T follicular helper cell (primary cell): ENCODE data around the gene TSPAN9.

Experiments
- DNase-seq: peaks from one replicate; pipeline ENCODE4 v3.0.0-alpha.2; 2020; ENCODE audit warnings: low read depth

Gene TSPAN9

GRCh38 chr12:3225154-3225795, 148.1 kb downstream of the TSPAN9 start:
- DNase-seq, result no peak

DNA sequence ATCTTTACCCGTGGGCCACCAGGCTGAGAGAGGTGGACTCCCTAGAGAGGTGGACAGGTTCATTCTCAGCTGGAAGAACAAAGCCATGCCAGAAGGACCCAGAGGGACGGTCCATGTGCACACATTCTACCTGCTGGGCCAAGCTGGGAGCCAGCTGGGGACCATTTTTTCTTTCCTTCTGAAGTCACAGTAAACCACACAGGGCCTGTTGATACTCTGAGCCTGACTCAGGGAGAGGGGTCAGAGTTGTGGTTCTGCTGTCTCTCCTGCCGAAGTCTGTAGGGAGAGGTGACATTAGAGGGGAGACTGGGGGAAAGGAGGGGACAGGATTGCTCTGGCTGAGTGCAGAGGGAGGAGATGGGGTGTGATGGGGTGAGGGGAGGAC, 148.6 kb downstream of the TSPAN9 start:
- no peak for DNase-seq

DNA sequence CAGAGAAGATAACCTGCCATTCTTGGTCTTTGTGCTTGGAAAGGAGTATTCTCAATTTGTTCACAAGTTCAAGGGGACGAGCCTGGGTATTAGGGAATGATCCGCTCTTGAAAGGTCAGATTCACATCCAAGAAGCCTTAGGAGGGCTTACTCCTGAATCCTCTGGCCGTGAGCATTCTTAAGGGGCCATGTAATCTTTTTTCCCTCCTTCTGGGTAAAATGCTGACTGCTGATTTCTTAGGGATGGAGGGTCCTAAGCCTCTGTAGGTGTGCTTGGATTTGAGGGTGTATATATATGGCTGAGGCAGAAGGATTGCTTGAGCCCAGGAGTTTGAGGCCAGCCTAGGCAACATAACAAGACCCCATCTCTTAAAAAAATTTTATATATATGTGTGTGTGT, 149.1 kb downstream of the TSPAN9 start:
- no peak for DNase-seq

DNA sequence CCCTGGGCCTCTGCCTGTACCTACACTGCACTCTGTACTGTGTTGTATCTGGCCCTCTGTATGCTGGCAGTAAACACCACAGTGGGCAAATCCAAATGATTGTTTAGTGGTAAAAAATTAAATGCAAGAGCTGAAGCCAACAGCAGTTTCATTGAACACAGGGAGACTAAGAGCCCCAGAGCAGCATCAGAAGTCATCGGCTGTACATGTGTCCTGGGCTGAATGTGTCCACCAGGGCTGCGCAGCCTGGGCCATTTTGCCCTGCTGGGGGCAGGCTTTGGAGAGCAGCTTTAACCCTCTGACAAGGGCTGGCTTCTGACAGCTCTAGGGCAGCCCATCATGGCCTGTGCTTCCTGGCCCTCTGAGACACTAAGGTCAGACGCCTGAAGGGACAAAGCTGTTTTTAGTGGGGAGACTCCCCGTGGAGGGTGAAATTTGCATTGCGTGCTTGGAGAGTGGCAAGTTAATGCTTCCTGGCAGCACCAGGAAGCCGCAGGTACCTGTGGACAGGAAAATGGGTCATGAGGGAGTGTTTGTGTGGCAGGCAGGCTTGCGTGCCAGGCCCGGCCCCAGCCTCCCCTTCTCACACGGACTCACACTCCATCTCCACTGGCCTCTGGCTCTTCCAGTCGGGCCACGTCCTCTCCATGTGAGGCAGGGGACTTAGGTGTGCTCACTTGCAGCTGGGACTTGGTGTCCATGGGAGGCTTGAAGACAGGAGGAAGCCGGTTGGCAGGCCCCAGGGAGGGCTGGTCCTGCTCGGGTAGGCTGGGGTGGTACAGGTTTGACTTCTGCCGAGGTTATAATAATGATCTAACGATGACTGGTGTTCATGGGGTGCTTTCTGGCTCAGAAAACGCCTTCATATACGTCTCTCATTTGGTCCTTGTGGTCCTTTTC, 150.1 kb downstream of the TSPAN9 start:
- DNase-seq, result no peak

DNA sequence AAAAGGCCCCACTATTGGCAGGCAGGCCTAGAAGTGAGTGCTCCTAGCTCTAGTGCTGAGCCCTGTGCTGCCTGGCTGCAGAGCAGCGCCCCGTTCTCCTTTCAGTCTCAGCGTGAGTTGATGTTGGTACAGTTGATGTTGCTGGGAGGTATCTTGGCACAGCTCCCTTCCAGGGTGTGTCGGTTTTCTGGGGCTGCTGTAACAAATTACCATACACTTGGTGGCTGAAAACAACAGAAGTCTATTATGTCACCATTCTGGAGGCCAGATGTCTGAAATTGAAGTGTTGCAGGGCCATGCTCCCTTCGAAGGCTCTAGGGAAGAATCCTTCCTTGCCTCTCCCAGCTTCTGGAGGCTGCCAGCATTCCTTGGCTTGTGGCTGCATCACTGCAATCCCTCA, 151.4 kb downstream of the TSPAN9 start:
- DNase-seq, result no peak

- no peak for DNase-seq
Observed at GRCh38 chr12:3229577-3229976, 152.4 kb downstream of the TSPAN9 start.

- DNase-seq, result no peak
Observed at GRCh38 chr12:3230758-3231375, 153.7 kb downstream of the TSPAN9 start.

- no peak for DNase-seq
Observed at GRCh38 chr12:3231399-3231876, 154.3 kb downstream of the TSPAN9 start.

GRCh38 chr12:3233797-3234196, 156.6 kb downstream of the TSPAN9 start:
- DNase-seq, result no peak

- DNase-seq, result no peak
Observed at GRCh38 chr12:3236345-3237187, 159.4 kb downstream of the TSPAN9 start.

GRCh38 chr12:3238196-3238595, 161.0 kb downstream of the TSPAN9 start:
- no peak for DNase-seq

- no peak for DNase-seq
Observed at GRCh38 chr12:3241621-3242020, 164.4 kb downstream of the TSPAN9 start.

GRCh38 chr12:3242199-3242863, 165.2 kb downstream of the TSPAN9 start:
- no peak for DNase-seq

- no peak for DNase-seq
Observed at GRCh38 chr12:3243376-3244084, 166.4 kb downstream of the TSPAN9 start.

DNA sequence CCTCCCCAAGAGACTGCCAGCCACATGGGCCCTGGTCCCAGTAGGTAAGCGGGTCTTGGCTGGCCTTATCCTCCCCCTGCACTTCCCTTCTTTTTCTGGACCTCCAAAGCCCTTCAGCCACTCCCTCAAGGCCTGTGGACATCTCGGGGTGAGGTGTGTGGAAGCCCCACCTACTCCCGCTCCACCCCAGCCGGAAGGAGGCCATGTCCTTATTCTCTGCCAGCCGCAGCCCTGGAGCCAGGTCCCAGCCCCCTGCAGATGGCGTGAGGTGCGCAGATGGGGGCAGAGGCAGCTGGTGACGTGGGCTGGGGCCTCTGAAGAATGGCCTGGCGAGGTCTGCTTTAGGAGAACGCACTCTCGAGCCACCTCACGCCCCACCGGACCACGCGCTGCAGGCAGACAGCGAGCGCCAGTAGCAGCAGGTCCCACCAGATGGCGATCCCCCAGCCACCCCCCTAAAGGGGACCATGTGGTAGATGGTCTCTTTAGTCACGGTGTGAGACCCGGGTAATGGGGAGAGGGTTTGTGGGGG, 167.1 kb downstream of the TSPAN9 start:
- DNase-seq, result no peak

DNA sequence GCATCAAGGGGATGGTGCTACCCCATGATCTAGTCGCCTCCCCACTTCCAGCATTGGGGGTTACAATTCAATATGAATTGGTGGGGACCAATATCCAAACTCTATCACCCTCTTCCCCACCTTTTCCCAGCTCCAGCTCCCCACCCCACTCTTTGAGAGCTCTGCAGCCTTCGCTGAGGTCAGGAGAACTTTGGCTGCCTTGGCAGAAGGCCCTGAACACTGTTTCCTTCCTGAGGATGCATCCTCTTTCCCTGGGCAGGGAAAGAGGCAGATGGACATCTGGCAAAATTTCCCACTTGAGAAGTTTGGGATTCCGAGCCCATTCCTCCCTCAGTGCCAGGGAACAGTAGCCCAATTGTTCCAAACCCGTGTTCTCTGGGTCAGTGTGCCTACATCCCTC, 169.1 kb downstream of the TSPAN9 start:
- no peak for DNase-seq

DNA sequence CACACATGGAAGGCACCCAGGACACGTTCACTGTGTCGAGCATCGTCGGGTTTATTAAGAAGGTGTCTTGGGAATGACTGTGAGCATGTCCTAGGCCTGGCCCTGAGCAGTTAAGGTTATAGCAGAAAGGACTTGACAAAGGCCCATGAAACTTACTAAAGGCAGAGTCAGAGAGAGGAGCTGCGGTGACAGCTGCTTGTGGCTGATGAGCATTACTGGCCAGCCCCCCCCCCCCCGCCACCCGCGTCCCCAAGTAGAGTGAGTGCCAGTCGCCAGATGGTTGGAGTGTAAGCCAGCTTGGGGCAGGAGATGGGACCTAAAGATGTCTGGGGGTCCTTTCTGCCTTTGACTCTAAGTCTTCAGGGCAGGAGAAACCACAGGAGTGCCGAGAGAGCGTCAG, 169.9 kb downstream of the TSPAN9 start:
- DNase-seq, result no peak

DNA sequence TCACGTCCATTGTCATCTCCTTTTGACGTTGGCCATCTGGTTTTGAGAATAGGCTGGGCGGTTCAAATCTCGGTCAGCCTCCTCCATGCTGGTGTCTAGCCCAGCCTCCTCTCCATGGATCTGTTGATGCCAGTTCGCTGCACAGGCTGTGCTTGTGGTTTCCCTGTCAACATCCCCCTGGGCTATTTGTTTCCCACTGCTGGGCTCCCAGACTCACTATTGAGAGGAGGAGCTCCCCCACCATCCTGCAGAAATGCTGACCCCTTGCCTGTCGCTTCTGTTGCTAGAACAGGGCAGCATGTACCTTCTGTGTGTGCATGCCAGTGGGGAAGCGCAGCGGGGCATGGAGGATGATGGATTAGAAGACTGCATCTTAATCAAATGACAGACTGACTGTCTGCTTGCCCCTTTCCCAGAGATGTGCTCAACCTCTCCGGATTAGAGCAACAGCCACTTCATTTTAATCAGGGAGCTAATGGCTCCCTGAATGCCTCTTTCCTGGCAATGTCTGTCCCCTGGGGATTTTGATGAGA, 170.5 kb downstream of the TSPAN9 start:
- no peak for DNase-seq

GRCh38 chr12:3249081-3249800, 172.1 kb downstream of the TSPAN9 start:
- no peak for DNase-seq

- DNase-seq, result no peak
Observed at GRCh38 chr12:3250034-3250433, 172.9 kb downstream of the TSPAN9 start.
